HG03060 (cell line): ENCODE results near the gene RBCK1.
"Not testable (repeated sequence)": the region's sequence is repeated elsewhere in the genome, so short reads cannot be mapped to it uniquely, and the experiment has no call there.

ENCODE experiments used
- ATAC-seq: cut with Tn5 transposase; IDR thresholded peaks from one replicate; pipeline ENCODE4 v1.9.1; 2021; ENCODE audit warnings: low read depth, moderate number of reproducible peaks; ENCODE audit not compliant: unreplicated experiment

Gene RBCK1

DNA sequence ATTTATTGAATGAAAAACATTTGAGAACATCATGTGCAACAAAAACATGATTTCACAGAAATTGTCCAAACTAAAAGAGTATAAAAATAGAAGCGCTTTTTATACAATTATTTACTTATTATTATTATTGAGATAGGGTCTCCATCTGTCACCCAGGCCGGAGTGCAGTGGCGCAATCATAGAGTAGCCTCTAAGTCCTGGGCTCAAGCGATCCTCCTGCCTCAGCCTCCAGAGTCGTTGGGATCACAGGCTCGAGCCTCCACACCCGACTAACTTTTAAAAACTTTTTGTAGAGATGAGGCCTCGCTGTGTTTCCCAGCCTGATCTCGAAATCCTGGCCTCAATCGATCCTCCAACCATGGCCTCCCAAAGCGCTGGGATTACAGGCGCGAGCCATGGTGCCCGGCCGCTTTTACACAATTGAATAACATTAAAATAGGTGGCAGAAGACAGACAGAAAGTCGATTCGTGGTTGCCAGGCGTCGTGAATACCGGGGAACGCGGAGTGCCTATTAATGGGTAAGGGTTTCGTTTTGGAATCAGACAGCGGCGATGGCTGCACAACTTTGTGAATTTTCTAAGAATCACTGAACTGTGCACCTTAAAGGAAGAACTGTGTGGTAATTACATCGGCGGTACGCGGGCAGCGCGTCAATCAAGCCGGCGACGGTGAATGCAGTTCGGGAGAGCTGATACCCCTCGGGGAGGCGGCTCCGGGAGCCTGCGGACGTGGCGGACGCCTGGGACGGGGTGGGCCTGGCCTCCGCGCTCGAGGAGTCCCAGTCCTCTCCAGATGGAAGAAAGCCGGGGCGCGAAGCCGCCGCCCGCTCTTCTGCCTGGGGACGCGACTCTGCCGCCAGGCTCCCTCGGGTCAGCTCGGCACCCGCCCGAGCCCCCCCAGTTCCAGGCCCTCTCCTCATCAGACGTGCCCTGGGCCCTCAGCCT lies 53.4 kb downstream of the RBCK1 start:
- peak; percentile 12 for ATAC-seq

DNA sequence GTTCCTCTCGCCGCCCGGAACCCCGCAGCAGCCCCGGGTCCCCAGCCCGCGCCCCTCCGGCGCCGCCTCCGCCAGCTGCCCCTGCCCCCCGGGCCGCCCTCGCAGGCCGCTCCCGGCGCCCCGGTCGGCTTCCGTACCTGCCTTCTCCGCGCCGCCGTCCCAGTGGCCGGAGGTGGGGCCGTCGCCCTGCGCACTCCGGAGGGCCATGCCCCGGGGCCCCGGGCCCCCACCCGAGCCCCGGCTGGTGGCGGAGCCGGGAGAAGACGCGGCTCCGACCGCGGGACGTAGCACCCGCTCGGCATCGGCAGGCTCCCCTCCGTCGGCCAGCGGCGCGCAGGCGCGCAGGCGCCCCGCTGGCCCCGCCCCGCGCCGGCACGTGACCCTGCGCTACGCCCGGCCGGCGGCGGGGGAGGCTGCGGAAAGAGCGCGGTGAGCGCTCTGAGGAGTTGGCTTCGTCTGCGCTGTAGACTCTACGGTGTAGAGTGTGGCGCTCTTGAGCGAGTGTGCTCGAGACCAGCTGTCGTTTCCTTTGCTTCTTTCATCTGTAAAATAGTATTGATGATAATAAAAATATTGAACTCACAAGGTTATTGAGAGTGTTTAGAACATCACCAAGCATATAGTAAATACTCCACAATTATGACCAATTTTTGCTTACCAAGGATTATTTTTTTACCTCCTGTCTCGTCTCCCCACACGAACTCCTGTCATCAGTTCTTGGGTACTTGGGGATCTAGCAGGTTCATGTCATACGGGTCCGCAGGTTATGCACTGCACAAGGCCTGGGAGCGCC lies 54.3 kb downstream of the RBCK1 start, which contains the start of gene TBC1D20:
TSS of gene TBC1D20 (minus strand) at position 335 of the 793 bp plus-strand sequence. CDS start at position 207, 128 bp downstream.
- peak; percentile 89 for ATAC-seq

DNA sequence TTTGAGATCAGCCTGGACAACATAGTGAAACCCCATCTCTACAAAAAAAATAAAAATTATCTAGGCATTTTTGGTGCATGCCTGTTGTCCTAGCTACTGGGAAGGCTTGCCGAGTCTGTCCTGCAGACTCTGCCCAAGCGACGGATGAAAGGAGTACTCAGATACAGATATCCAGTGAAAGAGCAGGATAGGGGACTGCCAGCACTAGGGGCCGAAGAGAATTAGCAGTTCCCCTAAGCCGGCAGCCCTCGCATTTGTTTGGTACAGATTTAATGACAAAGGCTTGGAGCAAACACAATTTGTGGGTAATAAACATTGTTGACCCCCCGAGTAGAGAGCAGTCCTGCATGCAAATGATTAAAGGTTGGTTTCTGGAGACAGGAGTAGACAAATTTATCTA lies 59.7 kb downstream of the RBCK1 start:
- ATAC-seq, result no peak

DNA sequence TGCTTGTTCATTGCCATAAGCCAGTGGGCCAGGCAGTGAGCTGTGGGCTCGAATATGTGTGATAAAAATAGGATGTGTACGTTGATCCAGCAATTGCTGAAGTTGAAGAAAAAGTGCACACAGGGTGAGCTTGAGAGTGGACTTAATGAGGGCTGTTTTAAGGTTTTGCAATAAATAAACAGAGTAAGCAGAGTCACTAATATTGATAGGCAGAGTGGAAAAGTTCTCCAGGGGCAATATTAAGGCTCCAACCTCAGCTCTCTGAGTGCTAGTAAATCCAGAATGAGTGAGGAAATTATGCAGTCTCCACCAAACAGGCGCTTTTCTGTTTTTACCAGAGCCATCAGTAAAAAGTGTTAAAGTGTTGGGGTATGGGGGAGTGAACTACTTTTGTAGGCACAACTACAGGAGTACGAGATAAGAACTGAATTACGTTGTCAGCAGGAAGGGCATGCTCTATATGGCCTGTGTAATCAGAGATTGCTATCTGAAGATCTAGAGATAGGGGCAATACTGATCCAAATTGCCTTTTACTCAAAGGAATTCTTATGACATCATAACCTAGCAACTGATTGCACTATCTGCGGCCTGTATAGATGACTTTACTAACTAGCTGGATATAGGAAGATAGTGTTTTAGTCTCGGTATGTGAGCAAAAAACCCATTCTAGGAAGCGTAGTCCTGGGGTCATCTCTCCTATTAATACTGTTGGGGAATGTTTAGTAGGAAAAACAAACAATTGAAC lies 61.8 kb downstream of the RBCK1 start:
- ATAC-seq, result no peak

DNA sequence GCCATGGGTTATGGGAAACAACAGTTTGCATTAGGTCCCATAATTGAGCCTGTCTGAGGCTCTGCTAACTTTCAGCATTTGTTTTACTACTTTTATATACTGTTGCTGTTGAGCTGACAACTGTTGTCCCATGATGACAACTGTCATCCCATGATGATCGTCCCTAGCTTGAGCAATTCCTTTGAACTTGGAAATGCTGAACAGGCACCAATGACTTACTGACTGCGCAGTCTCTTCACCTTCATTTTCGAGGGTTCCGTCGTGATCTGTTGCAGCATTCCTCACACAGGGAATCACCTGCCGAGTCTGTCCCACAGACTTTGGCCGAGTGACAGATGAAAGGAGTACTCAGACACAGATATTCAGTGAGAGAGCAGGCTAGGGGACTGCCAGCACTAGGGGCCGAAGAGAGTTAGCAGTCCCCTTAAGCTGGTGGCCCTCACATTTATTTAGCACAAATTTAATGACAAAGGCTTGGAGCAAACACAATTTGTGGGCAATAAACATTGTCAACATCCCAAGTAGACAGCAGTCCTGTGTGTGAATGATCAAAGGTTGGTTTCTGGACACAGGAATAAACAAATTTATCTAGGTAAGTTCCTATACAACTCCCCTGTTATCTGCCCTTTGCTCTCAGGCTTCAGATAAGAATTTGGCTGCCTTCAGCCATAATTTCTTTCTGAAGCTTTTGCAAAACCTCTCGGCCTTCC lies 64.2 kb downstream of the RBCK1 start:
- ATAC-seq, result no peak

DNA sequence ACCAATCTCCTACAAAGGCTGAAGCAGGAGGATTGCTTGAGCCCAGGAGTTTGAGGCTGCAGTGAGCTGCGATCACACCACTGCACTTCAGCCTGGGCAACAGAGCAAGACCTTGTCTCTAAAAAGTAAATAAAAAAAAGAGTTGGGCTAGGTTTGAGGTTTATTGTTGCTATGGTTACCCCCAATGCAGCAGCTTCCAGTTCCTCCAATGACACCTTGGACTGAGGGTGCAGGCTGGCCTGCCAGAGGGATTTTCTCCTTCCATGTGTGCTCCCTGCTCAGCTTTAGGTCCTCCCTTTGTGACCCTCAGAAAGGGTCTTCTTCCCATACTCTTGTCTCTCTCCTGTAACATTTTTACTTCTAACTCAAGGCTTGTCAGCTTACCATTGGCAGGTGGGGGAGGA lies 64.8 kb downstream of the RBCK1 start:
- no peak for ATAC-seq

DNA sequence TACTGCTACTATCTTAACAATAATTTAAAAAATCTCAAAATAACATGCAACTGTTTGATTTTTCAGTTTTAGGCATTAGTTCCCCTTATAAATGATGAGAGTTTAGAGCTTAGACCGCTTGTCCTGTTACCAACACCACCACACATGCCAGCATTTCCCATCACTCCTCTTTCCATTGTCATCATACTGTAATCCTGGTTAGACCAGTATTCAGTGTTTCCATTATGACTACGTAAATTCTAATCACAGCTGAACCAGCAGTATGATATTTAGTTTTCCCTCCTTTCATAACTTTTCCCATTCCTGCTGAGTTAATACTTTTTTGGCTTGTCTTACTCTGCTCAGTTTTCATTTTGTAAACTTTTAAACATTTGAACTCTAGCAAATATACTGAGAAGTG lies 66.5 kb downstream of the RBCK1 start:
- ATAC-seq, result no peak

DNA sequence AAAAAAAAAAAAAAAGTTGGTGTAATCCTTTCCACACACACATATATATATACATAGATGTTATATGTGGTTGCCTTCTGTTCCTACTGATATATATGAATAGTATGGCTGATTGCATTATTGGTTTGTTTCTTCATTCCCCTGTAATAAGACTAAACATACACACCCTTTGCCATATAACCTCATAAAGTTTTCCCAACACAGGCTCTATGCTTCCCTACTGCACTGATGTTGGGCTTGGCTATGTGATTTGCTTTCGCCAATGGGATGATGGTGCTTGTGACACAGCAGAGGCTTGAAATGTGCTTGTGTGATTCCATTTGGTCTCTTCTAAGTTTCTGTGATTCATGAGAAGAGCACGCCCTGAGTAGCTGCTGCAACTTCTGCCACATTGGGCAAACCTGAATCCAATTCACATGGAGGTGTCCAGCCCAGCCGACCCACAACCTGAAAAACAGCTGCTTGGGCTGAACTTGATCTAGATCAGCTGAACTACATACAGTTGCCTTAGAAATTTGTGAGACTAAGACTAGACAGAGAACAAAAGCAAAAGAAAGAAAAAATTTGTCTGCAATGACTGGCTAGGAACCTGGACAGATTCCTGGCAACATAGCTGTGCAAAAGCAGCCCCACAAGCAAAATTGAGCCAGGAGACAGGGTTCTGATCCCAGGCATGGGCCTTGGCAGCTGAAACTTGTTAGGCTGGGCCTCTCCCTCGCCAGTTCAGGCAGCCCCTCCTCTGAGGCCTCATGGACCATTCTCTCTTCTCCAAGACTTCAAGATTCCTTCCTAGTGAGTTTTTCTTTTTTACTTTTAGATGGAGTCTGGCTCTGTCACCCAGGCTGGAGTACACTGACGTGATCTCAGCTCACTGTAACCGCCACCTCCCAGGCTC lies 67.6 kb downstream of the RBCK1 start:
- ATAC-seq, result no peak

DNA sequence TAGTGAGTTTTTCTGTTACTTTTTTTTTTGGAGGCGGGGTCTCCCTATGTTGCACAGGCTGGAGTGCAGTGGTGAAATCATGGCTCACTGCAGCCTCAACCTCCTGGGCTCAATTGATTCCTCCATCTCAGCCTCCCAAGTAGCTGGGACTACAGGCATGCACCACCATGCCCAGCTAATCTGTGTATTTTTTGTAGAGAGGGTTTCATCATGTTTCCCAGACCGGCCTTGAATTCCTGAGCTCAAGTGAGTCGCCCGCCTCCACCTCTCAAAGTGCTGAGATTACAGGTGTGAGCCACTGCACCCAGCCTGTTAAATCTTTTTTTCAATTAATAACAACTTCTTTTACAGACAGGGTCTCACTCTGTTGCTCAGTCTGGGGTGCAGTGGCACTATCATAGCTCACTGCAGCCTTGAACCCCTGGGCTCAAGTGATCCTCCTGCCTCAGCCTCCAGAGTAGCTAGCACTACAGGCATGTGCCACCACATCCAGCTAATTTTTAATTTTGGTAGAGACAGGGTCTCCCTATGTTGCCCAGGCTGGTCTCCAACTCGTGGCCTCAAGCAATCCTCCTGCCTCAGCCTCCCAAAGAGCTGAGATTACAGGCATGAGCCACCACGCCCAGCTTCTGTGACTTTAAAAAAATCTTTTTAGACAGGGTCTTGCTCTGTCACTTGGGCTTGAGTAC lies 68.6 kb downstream of the RBCK1 start:
- ATAC-seq, result not testable (repeated sequence)

DNA sequence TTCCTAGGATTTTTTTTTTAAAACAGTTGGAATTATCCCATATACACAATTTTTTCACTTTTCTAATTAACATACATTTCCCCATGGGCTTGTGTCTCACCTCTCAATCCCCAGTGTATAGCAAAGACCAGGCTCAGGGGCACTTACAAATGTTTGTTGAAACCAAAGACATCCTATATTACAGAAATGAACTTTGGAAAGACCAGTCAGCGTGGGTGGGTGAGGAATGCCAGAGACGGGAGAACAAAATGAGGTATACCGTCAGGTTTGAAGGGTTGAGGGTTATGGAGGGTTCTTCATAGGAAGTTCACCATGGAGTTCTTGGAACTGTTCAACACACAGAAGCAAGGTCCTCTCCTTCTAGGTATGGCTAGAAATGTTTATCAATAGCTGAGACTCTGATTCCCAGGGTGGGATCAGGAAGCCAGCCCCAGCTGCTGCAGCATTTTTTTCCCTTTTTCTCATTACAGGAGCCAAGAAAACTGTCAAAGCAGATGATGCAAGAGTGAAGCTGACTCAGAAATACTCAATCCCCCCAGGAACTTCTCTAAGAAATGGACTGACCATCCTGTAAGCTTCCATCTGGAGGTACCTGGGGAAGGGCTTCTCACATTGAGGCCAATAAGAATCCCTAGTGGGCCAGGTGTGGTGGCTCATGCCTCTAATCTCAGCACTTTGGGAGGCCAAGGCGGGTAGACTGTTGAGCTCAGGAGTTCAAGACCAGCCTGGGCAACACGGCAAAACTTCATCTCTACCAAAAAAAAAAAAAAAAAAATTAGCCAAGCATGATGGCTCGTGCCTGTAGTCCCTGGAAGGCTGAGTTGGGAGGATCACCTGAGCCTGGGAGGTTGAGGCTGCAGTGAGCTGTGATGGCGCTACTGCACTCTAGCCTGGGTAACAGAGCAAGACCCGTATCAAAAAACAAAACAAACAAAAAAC lies 70.2 kb downstream of the RBCK1 start:
- no peak for ATAC-seq

DNA sequence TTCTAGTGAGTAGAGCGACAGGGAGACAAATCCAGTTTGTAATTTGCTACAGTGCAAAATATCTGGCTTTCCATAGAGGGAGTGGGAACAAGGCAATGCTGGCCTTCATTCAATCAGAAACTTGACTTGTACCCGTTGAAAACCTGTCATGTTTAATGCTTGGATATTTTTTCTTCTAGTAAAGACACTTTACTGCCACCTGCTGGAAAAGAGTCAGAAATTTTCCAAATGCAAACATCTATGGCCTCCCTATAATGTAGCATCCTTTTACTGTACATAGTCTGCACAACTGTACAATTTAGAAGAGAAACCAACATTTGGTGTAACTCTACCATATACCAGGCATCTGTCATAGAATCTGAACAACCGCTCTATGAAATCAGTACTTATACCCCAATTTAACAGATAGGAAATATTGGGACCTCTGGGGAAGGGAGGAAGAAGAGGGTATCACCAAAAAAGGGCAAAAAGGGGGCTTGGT lies 70.9 kb downstream of the RBCK1 start:
- ATAC-seq, result no peak

DNA sequence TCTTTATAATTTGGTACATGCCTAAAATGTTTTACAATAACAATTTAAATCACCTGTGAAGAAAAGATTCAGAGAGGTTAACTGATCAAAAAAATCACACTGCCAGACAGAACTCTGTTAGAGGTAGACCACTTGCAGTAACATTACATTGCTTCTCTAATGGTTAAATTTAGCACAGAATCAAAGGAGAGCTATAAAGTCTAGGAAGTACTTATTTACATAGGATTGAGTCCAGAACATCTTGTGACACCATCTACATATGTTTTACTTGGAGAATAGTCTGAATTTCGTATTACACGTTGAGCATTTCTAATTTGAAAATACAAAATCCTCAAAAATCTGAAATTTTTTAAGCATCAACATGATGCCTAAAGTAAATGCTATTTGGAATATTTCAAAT lies 71.4 kb downstream of the RBCK1 start:
- ATAC-seq, result no peak

DNA sequence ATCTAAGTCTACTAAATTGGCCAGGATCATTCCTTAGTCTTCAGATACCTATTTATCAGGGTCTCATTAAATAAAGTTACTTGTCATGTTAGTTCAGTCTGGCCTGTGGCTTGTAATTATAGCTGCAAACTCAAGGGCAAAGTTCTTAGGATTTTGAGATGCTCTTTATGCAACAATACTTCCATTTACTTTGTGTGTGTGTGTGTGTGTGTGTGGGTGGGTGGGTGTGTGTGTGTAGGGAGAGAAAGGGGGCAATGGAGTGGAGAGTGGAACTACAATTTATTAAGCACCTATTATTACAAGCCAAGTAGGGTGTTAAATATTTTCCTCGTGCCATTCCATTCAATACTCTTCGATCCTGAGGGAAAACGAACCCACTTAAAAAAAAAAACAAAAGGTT lies 71.9 kb downstream of the RBCK1 start:
- no peak for ATAC-seq

DNA sequence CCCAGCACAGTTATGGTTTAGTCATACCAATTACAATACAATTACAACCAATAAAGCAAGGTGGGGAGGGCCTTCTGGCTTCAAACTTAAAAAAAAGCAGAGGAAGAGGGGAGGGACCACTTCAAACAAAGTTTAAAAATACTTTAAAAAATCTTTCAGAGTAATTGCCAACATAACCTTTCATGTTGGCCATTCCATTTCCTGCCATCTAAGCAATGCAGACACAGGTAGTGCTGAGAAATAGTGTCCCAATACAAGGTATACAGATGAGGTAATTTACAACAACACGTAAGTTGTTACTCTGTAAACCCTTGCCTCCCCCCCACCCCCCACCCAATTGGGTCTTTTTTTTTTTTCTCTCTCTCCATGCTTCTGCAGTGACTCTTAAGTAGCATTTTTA lies 73.1 kb downstream of the RBCK1 start:
- no peak for ATAC-seq
